ENCODE data around the gene DNAH9. TPM values are rescaled to one million over a fixed set of nuclear protein-coding genes. Genes with fewer than 3 reads are reported as not detected.

Gene DNAH9
- total RNA-seq, 1 experiment from 2014 or later: not detected

GRCh38 chr17:11825572-11826209 is 227.4 kb downstream of the DNAH9 start:
- no peak for DNase-seq (ENCODE audit: extremely low read depth, low read depth)

GRCh38 chr17:11832401-11833137 is 234.3 kb downstream of the DNAH9 start:
- no peak for DNase-seq (ENCODE audit: extremely low read depth, low read depth)

GRCh38 chr17:11836508-11836907 is 238.2 kb downstream of the DNAH9 start:
- DNase-seq (ENCODE audit: extremely low read depth, low read depth): no peak

GRCh38 chr17:11840052-11840451 is 241.8 kb downstream of the DNAH9 start:
- no peak for DNase-seq (ENCODE audit: extremely low read depth, low read depth)

- no peak for DNase-seq (ENCODE audit: extremely low read depth, low read depth)
Observed at GRCh38 chr17:11840831-11841230, 242.6 kb downstream of the DNAH9 start.

- DNase-seq (ENCODE audit: extremely low read depth, low read depth): no peak
Observed at GRCh38 chr17:11848330-11848729, 250.1 kb downstream of the DNAH9 start.

GRCh38 chr17:11852231-11852630 is 254.0 kb downstream of the DNAH9 start:
- no peak for DNase-seq (ENCODE audit: extremely low read depth, low read depth)

GRCh38 chr17:11852912-11853311 is 254.6 kb downstream of the DNAH9 start:
- DNase-seq (ENCODE audit: extremely low read depth, low read depth): no peak

- no peak for DNase-seq (ENCODE audit: extremely low read depth, low read depth)
Observed at GRCh38 chr17:11853321-11854151, 255.3 kb downstream of the DNAH9 start.

GRCh38 chr17:11855306-11855705 is 257.0 kb downstream of the DNAH9 start:
- no peak for DNase-seq (ENCODE audit: extremely low read depth, low read depth)

- no peak for DNase-seq (ENCODE audit: extremely low read depth, low read depth)
Observed at GRCh38 chr17:11857006-11857405, 258.7 kb downstream of the DNAH9 start.

- no peak for DNase-seq (ENCODE audit: extremely low read depth, low read depth)
Observed at GRCh38 chr17:11869680-11870394, 271.6 kb downstream of the DNAH9 start.

GRCh38 chr17:11871773-11872172 is 273.5 kb downstream of the DNAH9 start:
- DNase-seq (ENCODE audit: extremely low read depth, low read depth): no peak

- no peak for DNase-seq (ENCODE audit: extremely low read depth, low read depth)
Observed at GRCh38 chr17:11874756-11875155, 276.5 kb downstream of the DNAH9 start.

- DNase-seq (ENCODE audit: extremely low read depth, low read depth): peak; percentile 34
Observed at GRCh38 chr17:11880714-11881113, 282.4 kb downstream of the DNAH9 start.

- DNase-seq (ENCODE audit: extremely low read depth, low read depth): no peak
Observed at GRCh38 chr17:11882716-11883115, 284.4 kb downstream of the DNAH9 start.

GRCh38 chr17:11885051-11885450 is 286.8 kb downstream of the DNAH9 start:
- DNase-seq (ENCODE audit: extremely low read depth, low read depth): no peak

- no peak for DNase-seq (ENCODE audit: extremely low read depth, low read depth)
Observed at GRCh38 chr17:11889266-11889665, 291.0 kb downstream of the DNAH9 start.

GRCh38 chr17:11893862-11894261 is 295.6 kb downstream of the DNAH9 start:
- DNase-seq (ENCODE audit: extremely low read depth, low read depth): no peak

GRCh38 chr17:11896199-11896598 is 297.9 kb downstream of the DNAH9 start:
- DNase-seq (ENCODE audit: extremely low read depth, low read depth): no peak

All from NCI-H460 (cell line).